ENCODE data around the gene ADIPOR1. TPM values are rescaled to one million over a fixed set of nuclear protein-coding genes. Genes with fewer than 3 reads are reported as not detected.

ADIPOR1 gene
- total RNA-seq, 5 donors from 2014 or later (not counting 1 experiment from before 2014, with no cell fraction given) = 50.3 to 70.1 (median 53.7) TPM

DNA sequence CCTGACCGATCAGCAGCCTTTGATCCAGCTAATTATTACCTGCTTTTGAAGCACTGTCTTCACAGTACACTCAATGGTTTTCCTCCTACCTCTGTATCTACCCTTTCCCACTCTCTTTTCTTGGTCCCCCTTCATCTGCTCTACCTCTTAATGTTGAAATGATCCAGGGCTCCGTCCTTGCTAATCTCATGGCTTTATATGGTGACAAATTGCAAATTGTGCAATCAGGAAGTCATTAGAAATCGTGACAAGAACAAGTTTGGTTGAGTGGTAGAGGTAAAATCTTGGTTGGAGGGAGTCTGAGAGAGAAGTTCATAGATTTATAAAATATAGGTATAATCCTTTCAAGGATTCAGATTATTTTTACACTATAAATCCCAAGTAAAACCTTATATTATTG lies 18.5 kb upstream of the ADIPOR1 start:
- H3K27me3 ChIP-seq (replicated peaks in 1 of 2; ENCODE audit: control insufficient read depth in 2 of 2, extremely low read depth in 1 of 2, insufficient read depth in 2 of 2, low read length in 1 of 2) = peaks cover 0 to 10% of the 10 kb centered on the region in 2 experiments
- WGBS (ENCODE audit: insufficient coverage) = no CpG with 5 or more reads among the region's 3 CpGs
- ATAC-seq (replicated peaks in 1 of 4) = no peak
- H3K36me3 ChIP-seq (ENCODE audit: control insufficient read depth in 2 of 2, extremely low read depth in 1 of 2, insufficient read depth in 1 of 2, low read length in 1 of 2) = no peaks in the 10 kb centered on the region
- no peak overlapping the region for H3K27ac Mint-ChIP-seq
- ChIA-PET CTCF (no interaction called here), POLR2A (no interaction called here)
- H3K9me3 ChIP-seq = no peaks in the 10 kb centered on the region
- H3K4me1 ChIP-seq (ENCODE audit: control insufficient read depth in 1 of 2, extremely low read depth in 1 of 2, insufficient read depth in 2 of 2, low read length in 2 of 2) = no peaks in the 10 kb centered on the region
- no peaks in the 10 kb centered on the region for H3K9me3 Mint-ChIP-seq
- H3K4me3 Mint-ChIP-seq = no peak overlapping the region
- no peak overlapping the region for H3K4me3 ChIP-seq (ENCODE audit: control insufficient read depth in 1 of 2, extremely low read depth in 1 of 2, low read length in 1 of 2)
- DNase-seq = no peak
- H3K27ac ChIP-seq (ENCODE audit: low read length) = no peak overlapping the region
- H3K4me1 Mint-ChIP-seq = no peaks in the 10 kb centered on the region
- H3K36me3 Mint-ChIP-seq = no peaks in the 10 kb centered on the region
- H3K27me3 Mint-ChIP-seq = peaks cover 29 to 32% of the 10 kb centered on the region in 2 donors

DNA sequence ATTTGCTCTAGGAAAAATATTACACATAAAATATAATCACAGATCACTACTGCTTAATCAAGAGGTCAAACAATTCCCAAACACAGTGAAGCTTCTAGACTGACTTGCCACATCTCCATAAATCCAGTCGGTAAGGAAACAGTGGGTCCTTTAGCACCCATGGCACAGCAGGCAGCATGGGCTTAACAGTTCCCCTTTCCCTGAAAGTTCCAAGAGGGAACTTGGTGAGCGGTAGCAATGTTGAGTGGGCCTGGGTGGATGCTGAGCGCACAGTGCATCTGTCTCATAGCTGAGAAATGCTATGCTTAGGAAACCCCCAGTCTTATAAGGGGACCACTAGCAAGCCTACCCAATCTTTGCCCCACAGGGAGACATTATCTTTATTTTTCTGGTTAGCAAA lies 16.7 kb upstream of the ADIPOR1 start:
- no peaks in the 10 kb centered on the region for H3K9me3 Mint-ChIP-seq
- ATAC-seq (replicated peaks in 1 of 4) (no peak), DNase-seq (no peak)
- no peaks in the 10 kb centered on the region for H3K36me3 Mint-ChIP-seq
- POLR2A ChIA-PET = no interaction called here
- peaks cover 0 to 10% of the 10 kb centered on the region in 2 experiments for H3K27me3 ChIP-seq (replicated peaks in 1 of 2; ENCODE audit: control insufficient read depth in 2 of 2, extremely low read depth in 1 of 2, insufficient read depth in 2 of 2, low read length in 1 of 2)
- no peak overlapping the region for H3K27ac ChIP-seq (ENCODE audit: low read length)
- H3K4me3 ChIP-seq (ENCODE audit: control insufficient read depth in 1 of 2, extremely low read depth in 1 of 2, low read length in 1 of 2) = no peak overlapping the region
- no peaks in the 10 kb centered on the region for H3K9me3 ChIP-seq
- H3K27ac Mint-ChIP-seq = no peak overlapping the region
- WGBS (ENCODE audit: insufficient coverage) = no CpG with 5 or more reads among the region's 3 CpGs
- H3K27me3 Mint-ChIP-seq = peaks cover 25 to 28% of the 10 kb centered on the region in 2 donors
- H3K4me3 Mint-ChIP-seq = no peak overlapping the region
- no peaks in the 10 kb centered on the region for H3K4me1 Mint-ChIP-seq
- no peaks in the 10 kb centered on the region for H3K36me3 ChIP-seq (ENCODE audit: control insufficient read depth in 2 of 2, extremely low read depth in 1 of 2, insufficient read depth in 1 of 2, low read length in 1 of 2)
- CTCF ChIA-PET = no interaction called here
- no peaks in the 10 kb centered on the region for H3K4me1 ChIP-seq (ENCODE audit: control insufficient read depth in 1 of 2, extremely low read depth in 1 of 2, insufficient read depth in 2 of 2, low read length in 2 of 2)

DNA sequence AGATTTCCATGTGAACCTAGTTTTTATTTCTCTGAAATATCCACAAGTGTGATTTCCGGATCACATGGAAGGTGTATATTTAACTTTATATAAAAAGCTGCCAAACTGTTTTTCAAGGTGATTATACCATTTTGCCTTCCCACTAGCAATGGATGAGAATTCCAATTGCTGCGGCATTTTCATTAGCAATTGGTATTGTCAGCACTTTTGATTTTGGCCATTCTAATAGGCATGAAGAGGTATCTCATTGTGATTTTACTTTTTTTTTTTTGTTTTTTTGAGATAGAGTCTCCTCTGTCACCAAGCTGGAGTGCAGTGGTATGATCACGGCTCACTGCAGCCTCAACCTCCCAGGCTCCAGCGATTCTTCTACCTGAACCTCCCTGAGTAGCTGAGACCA lies 13.9 kb upstream of the ADIPOR1 start:
- ATAC-seq (replicated peaks in 1 of 4) (no peak), DNase-seq (no peak)
- Histone ChIP-seq H3K4me1 (ENCODE audit: control insufficient read depth in 1 of 2, extremely low read depth in 1 of 2, insufficient read depth in 2 of 2, low read length in 2 of 2) (peaks cover 14 to 17% of the 10 kb centered on the region in 2 experiments), H3K9me3 (no peaks in the 10 kb centered on the region), H3K4me3 (ENCODE audit: control insufficient read depth in 1 of 2, extremely low read depth in 1 of 2, low read length in 1 of 2) (no peak overlapping the region), H3K27me3 (replicated peaks in 1 of 2; ENCODE audit: control insufficient read depth in 2 of 2, extremely low read depth in 1 of 2, insufficient read depth in 2 of 2, low read length in 1 of 2) (peaks cover 0 to 5% of the 10 kb centered on the region in 2 experiments), H3K27ac (ENCODE audit: low read length) (no peak overlapping the region), H3K36me3 (ENCODE audit: control insufficient read depth in 2 of 2, extremely low read depth in 1 of 2, insufficient read depth in 1 of 2, low read length in 1 of 2) (no peaks in the 10 kb centered on the region)
- WGBS (ENCODE audit: insufficient coverage) = 89% methylated on average over 2 of the region's 4 CpGs
- CTCF ChIA-PET = interaction anchor here in 1 of 2 donors (0.6 kb wide), 1 partner anchor 27 kb away, joined by 3 read pairs; no protein-coding TSS in a partner anchor
- Mint-ChIP-seq H3K27ac (no peak overlapping the region), H3K27me3 (peaks cover 7 to 9% of the 10 kb centered on the region in 2 donors), H3K4me3 (no peak overlapping the region), H3K9me3 (no peaks in the 10 kb centered on the region), H3K4me1 (peaks cover 18 to 19% (median 19%) of the 10 kb centered on the region in 3 donors), H3K36me3 (no peaks in the 10 kb centered on the region)
- POLR2A ChIA-PET = no interaction called here

DNA sequence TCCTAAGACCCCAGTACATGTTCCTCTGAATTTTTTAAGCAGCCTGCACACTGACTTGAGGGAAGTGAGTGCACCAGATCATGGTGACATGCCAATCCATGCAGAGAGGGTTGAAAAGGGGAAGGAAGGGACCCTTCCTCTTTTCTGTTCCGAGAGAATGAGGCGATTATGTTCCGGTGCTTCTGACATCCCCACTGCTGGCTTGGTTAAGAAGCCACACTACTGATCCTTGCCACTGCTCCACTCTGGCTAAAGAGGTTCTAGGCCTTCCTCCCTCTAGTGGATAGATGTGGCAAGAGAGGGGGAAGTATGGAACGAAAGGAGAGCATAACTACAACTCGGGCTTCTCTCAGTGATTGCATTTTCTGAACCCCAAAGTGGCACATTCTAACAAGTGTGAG lies 10.8 kb upstream of the ADIPOR1 start:
- WGBS (ENCODE audit: insufficient coverage) = no CpG with 5 or more reads among the region's 5 CpGs
- no peaks in the 10 kb centered on the region for H3K27me3 ChIP-seq (replicated peaks in 1 of 2; ENCODE audit: control insufficient read depth in 2 of 2, extremely low read depth in 1 of 2, insufficient read depth in 2 of 2, low read length in 1 of 2)
- H3K4me1 Mint-ChIP-seq = peaks cover 29 to 34% (median 33%) of the 10 kb centered on the region in 3 donors
- H3K27me3 Mint-ChIP-seq = no peaks in the 10 kb centered on the region
- H3K9me3 ChIP-seq = no peaks in the 10 kb centered on the region
- H3K36me3 ChIP-seq (ENCODE audit: control insufficient read depth in 2 of 2, extremely low read depth in 1 of 2, insufficient read depth in 1 of 2, low read length in 1 of 2) = peaks cover 2 to 3% of the 10 kb centered on the region in 2 donors
- H3K36me3 Mint-ChIP-seq = peaks cover 5% of the 10 kb centered on the region
- peak overlapping the region; percentile 88 to 93 for H3K27ac Mint-ChIP-seq
- ChIA-PET POLR2A (interaction anchor here (0.5 to 1.0 kb wide), 2 partner anchors 9 to 41 kb away, joined by 3 read pairs; no protein-coding TSS in a partner anchor), CTCF (interaction anchor here in 1 of 2 donors (1.0 to 1.4 kb wide), 2 partner anchors 38 to 41 kb away, joined by 3 to 9 read pairs; partner anchors contain the start of genes KLHL12 and TMEM183A)
- DNase-seq (peak in 22 of 35 experiments; percentile 5 to 59 (median 19)), ATAC-seq (replicated peaks in 1 of 4) (peak in 2 of 4 experiments; percentile 24 to 36)
- peak overlapping the region; percentile 10 to 91 (median 21) for H3K4me3 Mint-ChIP-seq
- H3K9me3 Mint-ChIP-seq = no peaks in the 10 kb centered on the region
- H3K4me3 ChIP-seq (ENCODE audit: control insufficient read depth in 1 of 2, extremely low read depth in 1 of 2, low read length in 1 of 2) = no peak overlapping the region
- H3K4me1 ChIP-seq (ENCODE audit: control insufficient read depth in 1 of 2, extremely low read depth in 1 of 2, insufficient read depth in 2 of 2, low read length in 2 of 2) = peaks cover 14 to 28% of the 10 kb centered on the region in 2 experiments
- no peak overlapping the region for H3K27ac ChIP-seq (ENCODE audit: low read length)

DNA sequence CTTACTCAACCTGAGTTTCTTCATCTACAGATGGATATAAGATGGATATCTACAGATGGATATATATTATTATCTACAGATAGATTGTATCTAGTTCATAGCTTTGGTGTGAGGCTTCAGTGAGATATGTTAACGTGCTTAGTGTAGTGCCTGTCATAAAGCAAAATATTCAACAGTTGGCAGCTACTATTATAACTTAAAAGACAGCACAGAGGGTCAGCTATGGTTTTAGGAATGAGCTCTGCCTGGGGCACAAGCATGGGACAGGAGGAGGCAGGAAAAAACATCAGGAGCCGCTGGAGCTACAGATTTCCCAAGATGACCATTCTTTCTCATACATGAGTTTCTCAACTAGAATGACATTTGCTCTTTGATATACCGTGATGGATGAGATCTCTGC lies 10.2 kb upstream of the ADIPOR1 start:
- peak overlapping the region in 1 of 2 donors; percentile 81 for H3K4me3 ChIP-seq (ENCODE audit: control insufficient read depth in 1 of 2, extremely low read depth in 1 of 2, low read length in 1 of 2)
- Mint-ChIP-seq H3K4me3 (peak overlapping the region; percentile 90 to 94 (median 91)), H3K36me3 (peaks cover 9% of the 10 kb centered on the region), H3K9me3 (no peaks in the 10 kb centered on the region), H3K27ac (peak overlapping the region; percentile 88 to 93), H3K4me1 (peaks cover 29 to 34% (median 33%) of the 10 kb centered on the region in 3 donors), H3K27me3 (no peaks in the 10 kb centered on the region)
- ChIA-PET CTCF (interaction anchor here in 1 of 2 donors (0.9 to 1.4 kb wide), 3 partner anchors 31 to 41 kb away, joined by 3 to 9 read pairs (median 3); partner anchors contain the start of genes KLHL12 and TMEM183A), POLR2A (interaction anchor here (0.5 to 1.0 kb wide), 4 partner anchors 9 to 40 kb away, joined by 3 to 4 read pairs (median 3); no protein-coding TSS in a partner anchor)
- no peaks in the 10 kb centered on the region for H3K9me3 ChIP-seq
- ATAC-seq (replicated peaks in 1 of 4) (no peak), DNase-seq (no peak)
- peaks cover 2 to 8% of the 10 kb centered on the region in 2 donors for H3K36me3 ChIP-seq (ENCODE audit: control insufficient read depth in 2 of 2, extremely low read depth in 1 of 2, insufficient read depth in 1 of 2, low read length in 1 of 2)
- peak overlapping the region; percentile 39 for H3K27ac ChIP-seq (ENCODE audit: low read length)
- no peaks in the 10 kb centered on the region for H3K27me3 ChIP-seq (replicated peaks in 1 of 2; ENCODE audit: control insufficient read depth in 2 of 2, extremely low read depth in 1 of 2, insufficient read depth in 2 of 2, low read length in 1 of 2)
- no CpG with 5 or more reads among the region's 3 CpGs for WGBS (ENCODE audit: insufficient coverage)
- peaks cover 14 to 28% of the 10 kb centered on the region in 2 experiments for H3K4me1 ChIP-seq (ENCODE audit: control insufficient read depth in 1 of 2, extremely low read depth in 1 of 2, insufficient read depth in 2 of 2, low read length in 2 of 2)

DNA sequence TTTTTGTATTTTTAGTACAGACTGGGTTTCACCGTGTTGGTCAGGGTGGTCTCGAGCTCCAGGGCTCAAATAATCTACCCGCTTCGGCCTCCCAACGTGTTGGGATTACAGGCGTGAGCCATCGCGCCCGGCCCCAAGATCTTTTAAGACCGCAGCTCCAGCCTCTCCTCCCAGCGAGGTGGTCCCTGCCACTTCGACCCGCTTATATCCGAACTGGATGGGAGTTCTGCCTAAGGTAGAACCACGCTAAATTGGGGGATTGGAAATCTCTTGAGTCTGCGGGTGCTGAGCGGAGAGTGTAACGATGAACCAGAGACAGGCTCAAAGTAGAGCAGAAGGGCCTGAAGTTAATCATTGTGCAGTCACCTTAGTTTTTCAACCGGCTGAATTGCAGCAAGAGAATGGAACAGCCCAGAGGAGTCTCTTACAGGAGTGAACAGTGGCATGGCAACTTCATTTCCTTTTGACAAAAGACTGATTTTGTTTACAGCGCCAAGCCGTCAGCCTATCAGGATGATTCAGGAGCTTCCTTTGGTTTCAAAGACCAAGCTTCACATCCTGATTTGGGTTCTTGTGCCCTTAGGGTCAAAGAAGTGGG lies 9.7 kb upstream of the ADIPOR1 start:
- Mint-ChIP-seq H3K4me1 (peaks cover 29 to 34% (median 33%) of the 10 kb centered on the region in 3 donors), H3K27ac (peak overlapping the region; percentile 88 to 93), H3K36me3 (peaks cover 12% of the 10 kb centered on the region), H3K9me3 (no peaks in the 10 kb centered on the region), H3K4me3 (peak overlapping the region; percentile 90 to 94 (median 91)), H3K27me3 (no peaks in the 10 kb centered on the region)
- Histone ChIP-seq H3K36me3 (ENCODE audit: control insufficient read depth in 2 of 2, extremely low read depth in 1 of 2, insufficient read depth in 1 of 2, low read length in 1 of 2) (peaks cover 2 to 10% of the 10 kb centered on the region in 2 donors), H3K4me3 (ENCODE audit: control insufficient read depth in 1 of 2, extremely low read depth in 1 of 2, low read length in 1 of 2) (peak overlapping the region; percentile 81 to 89), H3K27me3 (replicated peaks in 1 of 2; ENCODE audit: control insufficient read depth in 2 of 2, extremely low read depth in 1 of 2, insufficient read depth in 2 of 2, low read length in 1 of 2) (no peaks in the 10 kb centered on the region), H3K4me1 (ENCODE audit: control insufficient read depth in 1 of 2, extremely low read depth in 1 of 2, insufficient read depth in 2 of 2, low read length in 2 of 2) (peaks cover 14 to 28% of the 10 kb centered on the region in 2 experiments), H3K9me3 (no peaks in the 10 kb centered on the region), H3K27ac (ENCODE audit: low read length) (peak overlapping the region; percentile 39)
- DNase-seq = peak in 10 of 35 experiments; percentile 2 to 50 (median 12)
- POLR2A ChIA-PET = interaction anchor here (0.6 to 1.0 kb wide), 4 partner anchors 8 to 22 kb away, joined by 3 to 4 read pairs (median 3); no protein-coding TSS in a partner anchor
- 5% methylated on average over 17 of the region's 21 CpGs for WGBS (ENCODE audit: insufficient coverage)
- CTCF ChIA-PET = interaction anchor here in 1 of 2 donors (0.9 to 1.4 kb wide), 3 partner anchors 32 to 40 kb away, joined by 3 to 9 read pairs (median 3); partner anchors contain the start of genes KLHL12 and TMEM183A
- ATAC-seq (replicated peaks in 1 of 4) = peak; percentile 16 to 41 (median 24)

All from T-cell (primary cell).